Fibroblast of the aortic adventitia (primary cell): Measurements from ENCODE around the gene GSTA2. TPM values are rescaled to one million over a fixed set of nuclear protein-coding genes. Genes with fewer than 3 reads are reported as not detected.
A peak's percentile ranks its signal among the peaks of the same experiment; 100 is the strongest.

Experiments used
- DNase-seq: peaks from one replicate; pipeline ENCODE4 v3.0.0-alpha.2; 2010; ENCODE audit warnings: low read depth
- H3K4me3 ChIP-seq: 2 replicates; pipeline ENCODE4 v1.5.1; 2011; ENCODE audit warnings: low read depth, mild to moderate bottlenecking, control low read depth, low read length, moderate library complexity
- CTCF ChIP-seq: IDR thresholded peaks from 2 replicates; pipeline ENCODE4 v1.5.1; 2011; ENCODE audit warnings: mild to moderate bottlenecking, low read length, control low read depth, inconsistent platforms; ENCODE audit not compliant: insufficient read depth
- total RNA-seq: library from RNA; depleted of rRNA; stranded (reverse); fragments of >200 nt; gene quantifications from 2 replicates; pipeline ENCODE4 v1.2.3, GENCODE V29; 2012; ENCODE audit warnings: low replicate concordance

Gene GSTA2
- total RNA-seq, 1 donor: not detected

GRCh38 chr6:52726193-52726542, 37.1 kb downstream of the GSTA2 start:
- no peak for DNase-seq
- TF ChIP-seq CTCF: no peak
- H3K4me3 ChIP-seq: no peak overlapping the region

GRCh38 chr6:52725535-52726192, 37.6 kb downstream of the GSTA2 start:
- no peak overlapping the region for H3K4me3 ChIP-seq
- TF ChIP-seq CTCF: no peak
- DNase-seq: peak; percentile 37

DNA sequence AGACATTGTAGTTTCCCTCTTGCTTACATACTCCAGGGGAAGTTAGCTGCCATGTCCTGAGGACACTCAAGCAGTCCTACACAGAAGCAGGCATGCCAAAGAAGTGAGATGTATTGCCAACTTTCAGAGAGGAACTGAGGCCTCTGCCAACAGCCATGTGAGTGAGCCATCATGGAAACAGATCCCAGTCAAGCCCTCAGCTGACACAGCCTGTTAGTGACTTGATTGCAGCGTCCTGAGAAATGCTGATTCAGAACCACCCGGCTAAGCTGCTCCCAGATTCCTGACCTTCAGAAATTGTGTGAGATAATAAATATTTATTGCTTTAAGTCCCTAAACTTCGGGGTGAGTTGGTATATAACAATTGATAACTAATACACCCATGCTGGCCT, 38.1 kb downstream of the GSTA2 start:
- H3K4me3 ChIP-seq: no peak overlapping the region
- peak; percentile 41 for DNase-seq
- TF ChIP-seq CTCF: no peak

- TF ChIP-seq CTCF: peak; percentile 38
- H3K4me3 ChIP-seq: no peak overlapping the region
- peak; percentile 74 for DNase-seq
Observed at GRCh38 chr6:52724406-52725121, 38.7 kb downstream of the GSTA2 start.

GRCh38 chr6:52724042-52724405, 39.3 kb downstream of the GSTA2 start:
- no peak for TF ChIP-seq CTCF
- H3K4me3 ChIP-seq: no peak overlapping the region
- peak; percentile 89 for DNase-seq

GRCh38 chr6:52720321-52720720, 43.0 kb downstream of the GSTA2 start:
- TF ChIP-seq CTCF: no peak
- no peak for DNase-seq
- H3K4me3 ChIP-seq: no peak overlapping the region
